Ovary (tissue), 3 donors: ENCODE data around the gene PLP2.

Experiments
- CTCF ChIP-seq, 3 donors: fragments of 450-650 bp in 2 of 3; fragments of 200-600 bp in 1 of 3; IDR thresholded peaks; one replicate each; pipeline versions ENCODE4 v1.5.1 to v1.8.0; 2016 to 2022; ENCODE audit warnings: antibody characterized with exemption in 3 of 3, mild to moderate bottlenecking in 1 of 3
- POLR2A ChIP-seq: fragments of 450-650 bp; IDR thresholded peaks from one replicate; pipeline ENCODE4 v1.6.1; 2017; ENCODE audit warnings: antibody characterized with exemption, mild to moderate bottlenecking, moderate library complexity
- donor health status: DM: no; HTN: no; CAD: no.

- TF ChIP-seq CTCF (IDR thresholded peaks at IDR 0.05) = no peak
- TF ChIP-seq POLR2A = no peak
Observed at GRCh38 chrX:49187028-49187394, 15.3 kb downstream of the PLP2 start.
